Naive thymus-derived CD8-positive, alpha-beta T cell (primary cell): Measurements from ENCODE around the gene SLC5A1. TPM values are rescaled to one million over a fixed set of nuclear protein-coding genes. Genes with fewer than 3 reads are reported as not detected.

ENCODE experiments used
- ATAC-seq, 2 donors: fragments of 150-1000 bp; cut with Tn5 transposase in 1 of 2; sonication (Bioruptor Pico), chemical (Tn5 transposase) in 1 of 2; 1 replicate in 1 of 2; 2 replicates in 1 of 2; pipeline ENCODE4 v1.10.0; 2021; ENCODE audit warnings: mild to moderate bottlenecking in 2 of 2, moderate library complexity in 2 of 2
- POLR2A ChIA-PET: fragments of 350-600 bp; sonication (Branson Sonifier 250); formaldehyde crosslinking; loops from one replicate; lab custom pipeline; 2021; ENCODE audit warnings: antibody characterized with exemption; lab: Charles Lee
- DNase-seq, 10 donors: peaks; one replicate each; pipeline versions ENCODE4 v3.0.0 to v3.0.0-alpha.2; 2020 to 2022
- H3K27ac Mint-ChIP-seq, 10 donors: one replicate each; pipeline ENCODE4 v1.8.0; 2020 to 2022; ENCODE audit warnings: mild to moderate bottlenecking in 10 of 10, mixed read lengths in 10 of 10, moderate library complexity in 4 of 10, inconsistent platforms in 1 of 10
- H3K27me3 Mint-ChIP-seq, 5 donors: one replicate each; pipeline ENCODE4 v1.8.0; 2021 to 2022; ENCODE audit warnings: mixed read lengths in 5 of 5
- H3K36me3 Mint-ChIP-seq, 3 donors: one replicate each; pipeline ENCODE4 v1.8.0; 2020 to 2022; ENCODE audit warnings: mixed read lengths in 3 of 3, mild to moderate bottlenecking in 2 of 3, inconsistent platforms in 1 of 3
- H3K4me1 Mint-ChIP-seq, 4 donors: one replicate each; pipeline ENCODE4 v1.8.0; 2021 to 2022; ENCODE audit warnings: mixed read lengths in 4 of 4
- H3K4me3 Mint-ChIP-seq, 10 donors: one replicate each; pipeline ENCODE4 v1.8.0; 2020 to 2022; ENCODE audit warnings: mild to moderate bottlenecking in 10 of 10, mixed read lengths in 10 of 10, moderate library complexity in 6 of 10, inconsistent platforms in 1 of 10
- H3K9me3 Mint-ChIP-seq, 9 donors: one replicate each; pipeline ENCODE4 v1.8.0; 2020 to 2022; ENCODE audit warnings: mixed read lengths in 9 of 9, mild to moderate bottlenecking in 3 of 9, inconsistent platforms in 1 of 9, moderate library complexity in 1 of 9
- polyA plus RNA-seq, 3 donors: library from polyadenylated mRNA; unstranded; fragments of 300-500 nt; fragmentation: Illumina TruSeq; gene quantifications; one replicate each; pipeline ENCODE4 v1.2.3, GENCODE V29; 2021
- total RNA-seq, 8 experiments: library from RNA in 2 of 8; stranded (reverse) in 2 of 8; gene quantifications; one replicate each; pipeline ENCODE4 v1.2.3 and lab custom pipeline; 2021 to 2026

SLC5A1 gene
- total and polyA plus RNA-seq, 5 experiments from 2014 or later = not detected

DNA sequence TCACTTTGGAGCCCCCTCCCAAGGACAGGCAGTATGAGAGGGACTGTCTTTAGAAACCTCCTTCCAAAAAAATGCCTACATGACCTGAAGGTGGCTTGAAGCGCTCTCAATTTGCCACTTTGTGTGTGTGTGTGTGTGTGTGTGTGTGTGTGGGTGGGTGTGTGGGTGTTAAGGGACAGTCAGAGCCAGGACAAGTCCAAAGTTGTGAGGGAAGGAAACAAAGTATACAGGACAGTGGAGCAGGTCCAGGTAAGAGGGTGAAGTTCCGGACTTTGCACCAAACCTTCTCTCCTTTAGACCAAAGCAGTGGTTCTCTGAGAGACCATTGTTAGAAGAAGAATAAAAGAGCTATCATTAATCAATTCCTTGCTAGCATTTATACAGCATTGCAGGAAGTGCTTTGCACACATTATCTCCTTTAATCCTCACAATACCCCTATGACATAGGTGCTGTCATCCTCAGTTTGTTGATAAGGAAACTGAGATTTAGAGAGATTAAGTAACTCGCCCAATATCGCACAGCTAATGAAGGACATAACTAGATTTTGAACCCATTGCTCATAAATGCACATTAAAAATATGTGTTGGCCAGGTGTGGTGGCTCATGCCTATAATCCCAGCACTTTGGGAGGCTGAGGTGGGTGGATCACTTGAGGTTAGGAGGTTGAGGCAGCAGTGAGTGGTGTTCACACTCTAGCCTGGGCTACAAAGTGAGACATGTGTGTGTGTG, 12.4 kb upstream of the SLC5A1 start:
- Mint-ChIP-seq H3K4me3 (no peak overlapping the region), H3K27me3 (peaks cover 2 to 12% (median 7%) of the 10 kb centered on the region in 5 donors), H3K27ac (no peak overlapping the region), H3K36me3 (no peaks in the 10 kb centered on the region), H3K4me1 (no peaks in the 10 kb centered on the region), H3K9me3 (no peaks in the 10 kb centered on the region)
- POLR2A ChIA-PET = no interaction called here
- DNase-seq = no peak
- no peak for ATAC-seq

DNA sequence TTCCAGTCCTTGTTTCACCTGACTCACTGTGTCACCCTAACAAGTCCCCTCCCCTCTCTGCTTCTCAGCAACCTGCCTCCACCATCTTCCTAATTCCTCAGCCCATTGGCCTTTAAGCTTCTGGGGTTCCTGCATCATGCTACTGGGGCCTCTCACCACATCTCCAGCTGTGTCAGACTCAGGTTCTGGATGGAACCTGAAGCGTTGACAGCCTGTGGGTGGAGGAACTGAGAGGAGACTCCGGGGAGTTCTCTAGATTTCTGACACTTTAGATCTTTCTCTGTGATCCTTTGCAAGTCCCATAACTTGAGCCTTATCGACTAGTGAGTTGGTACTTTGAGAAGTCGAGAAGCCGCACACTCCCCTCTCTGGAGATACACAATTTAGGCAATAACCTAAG, 11.6 kb upstream of the SLC5A1 start:
- Mint-ChIP-seq H3K27ac (no peak overlapping the region), H3K9me3 (no peaks in the 10 kb centered on the region), H3K27me3 (peaks cover 2 to 17% (median 7%) of the 10 kb centered on the region in 5 donors), H3K4me1 (no peaks in the 10 kb centered on the region), H3K4me3 (no peak overlapping the region), H3K36me3 (no peaks in the 10 kb centered on the region)
- ATAC-seq (no peak), DNase-seq (no peak)
- POLR2A ChIA-PET = no interaction called here

DNA sequence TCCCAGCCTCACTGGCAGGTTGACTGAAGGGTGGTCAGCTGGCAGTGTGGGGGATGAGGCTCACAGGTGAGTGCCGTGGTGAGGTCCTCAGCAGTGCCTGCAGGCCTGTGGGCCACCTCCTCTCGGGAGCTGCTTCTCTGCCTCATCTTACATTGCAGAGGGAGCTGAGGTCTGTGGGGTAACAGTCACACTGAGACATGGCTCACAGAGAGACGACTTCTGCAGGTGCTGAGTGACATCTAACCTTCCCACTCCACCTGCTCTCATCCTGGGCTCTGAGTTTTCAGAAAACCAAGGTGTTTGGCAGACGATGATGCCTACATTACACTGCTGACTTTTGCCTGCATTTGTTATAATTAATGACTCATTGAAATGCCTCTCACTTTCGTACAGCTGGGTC, 8.8 kb upstream of the SLC5A1 start:
- Mint-ChIP-seq H3K27me3 (peaks cover 8 to 26% (median 19%) of the 10 kb centered on the region in 5 donors), H3K9me3 (no peaks in the 10 kb centered on the region), H3K36me3 (no peaks in the 10 kb centered on the region), H3K4me3 (no peak overlapping the region), H3K27ac (no peak overlapping the region), H3K4me1 (no peaks in the 10 kb centered on the region)
- POLR2A ChIA-PET = no interaction called here
- ATAC-seq (no peak), DNase-seq (no peak)

DNA sequence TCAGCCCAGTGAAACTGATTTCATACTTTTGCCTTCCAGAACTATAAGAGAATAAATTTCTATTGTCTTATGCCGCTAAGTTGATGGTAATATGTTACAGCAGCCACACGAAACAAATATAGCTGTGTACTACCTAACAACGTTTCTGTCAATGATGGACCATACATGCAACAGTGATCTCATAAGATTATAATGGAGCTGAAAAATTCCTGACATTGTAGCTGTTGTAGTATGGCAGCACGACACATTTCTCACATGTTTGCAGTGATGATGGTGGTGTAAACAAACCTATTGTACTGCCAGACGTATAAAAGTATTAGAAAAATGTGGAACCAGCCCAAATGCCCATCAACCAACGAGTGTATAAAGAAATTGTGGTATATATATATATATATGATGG, 5.8 kb upstream of the SLC5A1 start:
- H3K36me3 Mint-ChIP-seq = no peaks in the 10 kb centered on the region
- no peak overlapping the region for H3K27ac Mint-ChIP-seq
- POLR2A ChIA-PET = no interaction called here
- ATAC-seq = no peak
- H3K4me1 Mint-ChIP-seq = no peaks in the 10 kb centered on the region
- H3K9me3 Mint-ChIP-seq = no peaks in the 10 kb centered on the region
- no peak for DNase-seq
- H3K4me3 Mint-ChIP-seq = no peak overlapping the region
- H3K27me3 Mint-ChIP-seq = peaks cover 17 to 41% (median 34%) of the 10 kb centered on the region in 5 donors

DNA sequence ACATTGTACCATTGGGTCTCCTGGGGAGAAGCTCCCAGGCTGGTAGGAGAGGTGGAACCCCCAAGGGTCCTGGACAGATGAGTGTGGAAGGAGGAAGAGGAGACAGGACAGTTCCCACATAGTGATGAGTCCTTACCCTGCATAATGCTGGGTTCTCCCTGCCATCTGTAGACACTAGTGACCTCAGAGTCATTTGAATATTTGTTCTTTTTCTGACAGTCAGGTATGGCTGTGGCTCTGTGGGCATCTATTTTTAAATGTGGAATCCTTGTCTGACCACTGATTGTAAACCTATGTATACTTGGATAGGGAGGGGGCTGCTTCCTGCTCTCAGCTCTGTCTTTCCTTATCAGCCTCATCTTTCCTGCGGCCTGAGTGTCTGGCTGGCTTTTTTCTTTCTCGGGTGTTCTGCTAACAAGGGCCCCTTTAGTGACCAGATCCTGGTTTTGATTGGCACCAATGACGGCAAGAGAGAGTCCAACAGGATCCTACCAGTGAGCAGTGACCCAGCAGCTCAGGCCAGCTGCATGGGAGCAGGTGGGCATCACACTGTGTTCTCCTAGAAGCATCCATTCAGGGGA, 2.6 kb upstream of the SLC5A1 start:
- POLR2A ChIA-PET = no interaction called here
- H3K9me3 Mint-ChIP-seq = no peaks in the 10 kb centered on the region
- no peaks in the 10 kb centered on the region for H3K36me3 Mint-ChIP-seq
- peaks cover 20 to 70% (median 59%) of the 10 kb centered on the region in 5 donors for H3K27me3 Mint-ChIP-seq
- peaks cover 0 to 3% (median 1%) of the 10 kb centered on the region in 4 donors for H3K4me1 Mint-ChIP-seq
- H3K27ac Mint-ChIP-seq = peak overlapping the region in 1 of 10 donors; percentile 7
- no peak for DNase-seq
- ATAC-seq = no peak
- no peak overlapping the region for H3K4me3 Mint-ChIP-seq

DNA sequence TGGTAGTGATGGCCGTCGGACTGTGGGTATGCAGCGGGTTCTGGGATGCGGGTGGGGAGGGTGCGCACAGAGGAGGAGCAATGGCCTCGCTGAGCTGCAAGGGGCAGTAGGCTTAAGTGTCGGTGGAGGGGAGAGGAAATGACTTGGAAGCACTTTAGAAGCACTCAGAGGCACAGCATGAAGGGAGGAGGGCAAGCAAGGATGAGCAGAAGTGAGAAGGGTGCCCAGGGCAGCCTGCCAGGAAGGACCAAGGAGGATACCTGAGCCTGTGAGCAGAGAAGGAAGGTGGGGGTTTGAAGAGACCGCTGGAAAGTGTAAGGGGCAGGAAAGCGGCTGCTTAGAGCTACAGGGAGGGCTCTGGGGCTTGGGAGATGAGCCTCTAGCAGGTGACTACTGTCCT, 330 bp downstream of the SLC5A1 start:
- no peak for DNase-seq
- POLR2A ChIA-PET = no interaction called here
- no peak for ATAC-seq
- Mint-ChIP-seq H3K27ac (peak overlapping the region in 1 of 10 donors; percentile 29), H3K27me3 (peaks cover 24 to 87% (median 69%) of the 10 kb centered on the region in 5 donors), H3K36me3 (peaks cover 0 to 3% (median 0%) of the 10 kb centered on the region in 3 donors), H3K9me3 (no peaks in the 10 kb centered on the region), H3K4me3 (no peak overlapping the region), H3K4me1 (peaks cover 0 to 4% (median 1%) of the 10 kb centered on the region in 4 donors)

DNA sequence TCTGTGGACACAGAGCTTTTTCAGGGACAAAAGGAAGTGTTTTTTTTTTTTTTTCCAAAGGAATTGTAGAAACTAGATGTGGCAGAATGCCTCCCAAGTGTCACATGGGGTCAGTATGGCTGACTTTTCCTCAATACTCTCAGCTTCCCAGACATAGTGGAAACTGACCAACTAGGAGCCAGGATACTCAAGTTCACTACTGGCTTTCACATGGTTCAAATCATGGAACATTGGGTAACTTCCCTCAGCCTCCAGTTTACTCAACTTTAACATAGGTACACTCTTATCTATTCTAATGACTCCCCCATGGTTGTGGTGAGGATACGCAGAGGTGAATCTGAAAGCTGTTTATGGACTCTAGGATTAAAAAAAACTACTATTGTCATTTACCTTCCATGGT, 1.4 kb downstream of the SLC5A1 start:
- no peak overlapping the region for H3K27ac Mint-ChIP-seq
- no peak overlapping the region for H3K4me3 Mint-ChIP-seq
- no peaks in the 10 kb centered on the region for H3K9me3 Mint-ChIP-seq
- peaks cover 23 to 85% (median 65%) of the 10 kb centered on the region in 5 donors for H3K27me3 Mint-ChIP-seq
- ATAC-seq (no peak), DNase-seq (no peak)
- H3K36me3 Mint-ChIP-seq = peaks cover 0 to 3% (median 0%) of the 10 kb centered on the region in 3 donors
- POLR2A ChIA-PET = no interaction called here
- peaks cover 0 to 6% (median 1%) of the 10 kb centered on the region in 4 donors for H3K4me1 Mint-ChIP-seq

DNA sequence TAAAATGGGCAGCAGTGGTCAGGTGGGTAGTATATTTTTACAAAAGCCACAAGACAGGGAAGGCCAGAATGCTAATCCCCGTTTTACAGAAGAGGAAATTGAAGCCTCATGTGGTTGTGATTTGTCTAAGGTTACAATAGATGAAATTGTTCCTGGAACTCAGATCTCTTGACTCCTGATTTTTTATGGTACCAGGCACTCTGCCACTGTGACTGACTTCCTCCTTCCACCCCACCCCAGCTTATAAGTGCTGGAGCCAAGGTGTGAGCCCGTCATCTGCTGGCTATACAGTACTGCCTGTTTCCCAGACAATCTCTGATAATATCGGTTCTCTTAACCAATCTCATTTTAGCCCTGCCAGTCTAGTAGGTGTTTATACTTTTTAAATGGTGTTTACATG, 1.9 kb downstream of the SLC5A1 start:
- no peak overlapping the region for H3K4me3 Mint-ChIP-seq
- DNase-seq (no peak), ATAC-seq (no peak)
- peaks cover 23 to 83% (median 65%) of the 10 kb centered on the region in 5 donors for H3K27me3 Mint-ChIP-seq
- H3K36me3 Mint-ChIP-seq = peaks cover 0 to 3% (median 0%) of the 10 kb centered on the region in 3 donors
- no peak overlapping the region for H3K27ac Mint-ChIP-seq
- POLR2A ChIA-PET = no interaction called here
- H3K4me1 Mint-ChIP-seq = peaks cover 0 to 6% (median 1%) of the 10 kb centered on the region in 4 donors
- H3K9me3 Mint-ChIP-seq = no peaks in the 10 kb centered on the region

DNA sequence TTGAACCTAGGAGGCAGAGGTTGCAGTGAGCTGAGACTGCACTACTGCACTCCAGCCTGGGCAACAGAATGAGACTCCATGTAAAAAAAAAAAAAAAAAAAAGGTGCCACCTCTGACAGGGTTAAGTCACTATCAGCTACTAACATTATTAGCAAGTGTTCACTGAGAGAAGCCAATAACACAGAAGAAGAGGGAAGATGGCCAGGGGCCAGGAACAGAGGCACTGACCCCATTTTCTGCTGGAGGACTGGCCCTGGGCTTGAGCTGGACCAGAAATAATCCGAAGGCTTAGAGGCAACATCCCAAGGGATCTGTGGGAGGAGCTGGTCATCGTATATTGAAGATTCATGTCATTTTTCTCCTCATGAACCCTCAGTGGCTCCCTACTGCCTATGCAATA, 5.0 kb downstream of the SLC5A1 start:
- no peak for ATAC-seq
- Mint-ChIP-seq H3K4me3 (no peak overlapping the region), H3K27ac (no peak overlapping the region), H3K9me3 (no peaks in the 10 kb centered on the region), H3K27me3 (peaks cover 10 to 58% (median 42%) of the 10 kb centered on the region in 5 donors), H3K4me1 (peaks cover 7 to 13% (median 11%) of the 10 kb centered on the region in 4 donors), H3K36me3 (peaks cover 0 to 3% (median 0%) of the 10 kb centered on the region in 3 donors)
- POLR2A ChIA-PET = no interaction called here
- no peak for DNase-seq

DNA sequence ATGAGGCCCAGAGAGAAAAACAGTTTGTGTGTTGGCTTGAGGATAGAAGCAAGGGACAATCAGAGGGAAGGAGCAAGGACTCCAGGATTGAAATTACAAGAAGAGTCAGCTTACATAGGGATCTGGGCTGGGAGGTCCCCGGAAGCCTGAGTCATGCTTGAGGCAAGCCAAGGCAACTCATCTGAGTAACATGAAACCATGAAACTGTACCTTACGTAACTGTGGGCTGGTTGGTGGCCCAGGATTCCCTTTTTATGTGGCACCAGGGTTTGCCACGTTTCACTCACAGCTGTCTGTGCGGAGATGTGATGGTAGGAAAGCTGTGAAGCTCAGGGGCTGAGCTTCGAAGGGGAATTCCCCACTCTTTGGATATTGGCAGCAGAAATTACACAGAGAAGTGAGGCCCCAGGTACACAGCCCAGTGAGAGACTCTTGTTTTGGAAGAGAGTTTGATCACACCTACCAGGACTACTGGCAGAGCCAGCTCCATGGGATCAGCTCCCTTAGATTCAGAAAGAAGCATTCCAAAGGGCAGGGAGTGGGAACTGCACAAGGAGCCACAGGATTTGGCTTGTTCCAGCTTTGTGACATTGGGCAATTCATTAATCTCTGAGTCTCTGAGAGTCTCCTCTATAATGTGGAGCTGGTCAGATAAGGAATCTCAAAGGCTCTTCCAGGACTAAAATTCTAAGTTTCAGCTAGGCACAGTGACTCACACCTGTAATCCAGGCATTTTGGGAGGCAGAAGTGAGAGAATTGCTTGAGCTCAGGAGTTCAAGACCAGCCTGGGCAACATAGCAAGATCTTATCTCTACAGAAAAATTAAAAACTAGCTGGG, 7.8 kb downstream of the SLC5A1 start:
- H3K9me3 Mint-ChIP-seq = no peaks in the 10 kb centered on the region
- peaks cover 0 to 3% (median 0%) of the 10 kb centered on the region in 3 donors for H3K36me3 Mint-ChIP-seq
- DNase-seq (peak in 5 of 10 donors; percentile 2 to 34 (median 17)), ATAC-seq (peak; percentile 74 to 76)
- peaks cover 13 to 47% (median 25%) of the 10 kb centered on the region in 5 donors for H3K27me3 Mint-ChIP-seq
- H3K27ac Mint-ChIP-seq = peak overlapping the region in 3 of 10 donors; percentile 8 to 45 (median 35)
- H3K4me3 Mint-ChIP-seq = no peak overlapping the region
- POLR2A ChIA-PET = no interaction called here
- peaks cover 4 to 12% (median 11%) of the 10 kb centered on the region in 4 donors for H3K4me1 Mint-ChIP-seq

DNA sequence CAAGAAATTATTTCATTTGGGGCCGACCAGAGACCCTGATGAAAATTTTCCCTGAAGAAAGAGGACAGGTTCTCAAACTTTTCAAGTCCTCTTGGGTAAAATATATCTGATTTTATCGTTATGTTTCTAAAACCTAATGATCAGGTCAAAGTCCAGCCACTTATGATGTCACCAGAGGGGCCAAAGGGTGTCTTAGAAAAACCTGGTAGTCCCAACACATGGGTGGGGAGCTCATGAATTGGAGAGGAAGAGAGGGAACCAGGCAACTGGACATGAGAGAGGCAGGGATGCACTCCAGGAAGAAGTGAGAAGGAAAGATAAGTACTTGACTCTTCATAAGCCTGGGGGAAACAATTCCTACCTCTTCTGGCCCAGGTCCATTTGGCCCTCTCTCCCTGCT, 9.2 kb downstream of the SLC5A1 start:
- ATAC-seq (no peak), DNase-seq (no peak)
- Mint-ChIP-seq H3K9me3 (no peaks in the 10 kb centered on the region), H3K4me1 (peaks cover 4 to 12% (median 11%) of the 10 kb centered on the region in 4 donors), H3K36me3 (no peaks in the 10 kb centered on the region), H3K27ac (no peak overlapping the region), H3K27me3 (peaks cover 10 to 33% (median 13%) of the 10 kb centered on the region in 5 donors), H3K4me3 (no peak overlapping the region)
- POLR2A ChIA-PET = no interaction called here

DNA sequence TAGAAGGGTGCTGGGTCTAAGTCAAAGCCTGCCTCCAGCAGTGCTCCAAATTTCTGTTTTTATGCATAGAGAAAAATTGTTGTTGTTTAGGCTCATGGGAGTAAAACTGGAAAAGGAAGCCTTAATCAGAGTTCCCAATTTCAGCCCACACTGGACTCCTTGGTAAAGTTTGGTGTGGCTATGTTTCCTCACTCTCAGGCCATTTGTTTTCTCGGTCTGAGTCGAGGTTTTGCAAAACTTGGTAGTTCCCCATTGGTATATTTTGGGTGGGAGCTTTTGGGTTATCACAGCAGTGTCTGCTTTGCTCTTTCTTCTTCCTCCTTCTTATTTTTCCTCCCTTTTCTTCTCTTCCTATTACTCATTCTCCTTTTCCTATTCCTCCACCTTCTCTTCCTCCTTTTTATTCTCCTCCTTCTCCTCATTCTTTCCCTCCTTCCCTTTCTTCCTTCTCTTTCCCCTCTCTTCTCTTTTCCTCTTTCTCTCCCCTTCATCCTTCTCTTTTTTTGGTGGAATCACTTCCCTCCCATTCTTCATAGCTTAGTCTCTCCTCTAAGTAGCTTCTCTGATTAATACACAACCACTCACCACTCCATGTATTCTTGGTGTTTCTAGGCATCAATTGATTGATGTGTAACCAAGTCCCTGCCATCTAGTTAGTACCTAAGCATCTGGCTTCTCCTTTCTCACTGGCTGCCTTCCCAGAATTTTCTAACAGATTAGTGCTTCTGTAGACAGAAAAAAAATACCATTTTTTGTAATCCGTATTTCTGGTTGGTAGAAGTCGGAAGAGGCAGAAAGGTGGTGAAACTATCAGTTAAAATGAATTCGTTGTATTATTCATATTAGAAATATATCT, 10.1 kb downstream of the SLC5A1 start:
- H3K4me1 Mint-ChIP-seq = peaks cover 4 to 12% (median 11%) of the 10 kb centered on the region in 4 donors
- no peaks in the 10 kb centered on the region for H3K9me3 Mint-ChIP-seq
- DNase-seq = no peak
- H3K4me3 Mint-ChIP-seq = no peak overlapping the region
- no peak overlapping the region for H3K27ac Mint-ChIP-seq
- no peaks in the 10 kb centered on the region for H3K36me3 Mint-ChIP-seq
- no peak for ATAC-seq
- peaks cover 10 to 28% (median 13%) of the 10 kb centered on the region in 5 donors for H3K27me3 Mint-ChIP-seq
- POLR2A ChIA-PET = no interaction called here
